ENCODE data around the gene IGFBP5.

DNA sequence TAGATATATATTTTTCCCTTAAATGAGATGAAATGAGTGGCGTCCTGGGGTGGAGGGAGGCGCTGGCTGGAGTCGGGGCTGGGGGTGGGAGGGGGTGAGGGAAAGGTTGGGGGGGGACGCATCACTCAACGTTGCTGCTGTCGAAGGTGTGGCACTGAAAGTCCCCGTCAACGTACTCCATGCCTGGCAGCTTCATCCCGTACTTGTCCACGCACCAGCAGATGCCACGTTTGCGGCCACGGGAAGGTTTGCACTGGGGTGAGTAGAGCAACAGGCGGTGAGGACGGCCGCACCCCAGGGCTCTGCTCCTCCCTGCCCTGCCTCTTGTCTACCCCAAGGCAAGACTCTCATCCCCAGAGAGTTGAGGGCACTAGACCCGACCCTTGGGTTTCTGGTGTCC, 18.7 kb downstream of the IGFBP5 start:
- TF ChIP-seq, protein P1, sequence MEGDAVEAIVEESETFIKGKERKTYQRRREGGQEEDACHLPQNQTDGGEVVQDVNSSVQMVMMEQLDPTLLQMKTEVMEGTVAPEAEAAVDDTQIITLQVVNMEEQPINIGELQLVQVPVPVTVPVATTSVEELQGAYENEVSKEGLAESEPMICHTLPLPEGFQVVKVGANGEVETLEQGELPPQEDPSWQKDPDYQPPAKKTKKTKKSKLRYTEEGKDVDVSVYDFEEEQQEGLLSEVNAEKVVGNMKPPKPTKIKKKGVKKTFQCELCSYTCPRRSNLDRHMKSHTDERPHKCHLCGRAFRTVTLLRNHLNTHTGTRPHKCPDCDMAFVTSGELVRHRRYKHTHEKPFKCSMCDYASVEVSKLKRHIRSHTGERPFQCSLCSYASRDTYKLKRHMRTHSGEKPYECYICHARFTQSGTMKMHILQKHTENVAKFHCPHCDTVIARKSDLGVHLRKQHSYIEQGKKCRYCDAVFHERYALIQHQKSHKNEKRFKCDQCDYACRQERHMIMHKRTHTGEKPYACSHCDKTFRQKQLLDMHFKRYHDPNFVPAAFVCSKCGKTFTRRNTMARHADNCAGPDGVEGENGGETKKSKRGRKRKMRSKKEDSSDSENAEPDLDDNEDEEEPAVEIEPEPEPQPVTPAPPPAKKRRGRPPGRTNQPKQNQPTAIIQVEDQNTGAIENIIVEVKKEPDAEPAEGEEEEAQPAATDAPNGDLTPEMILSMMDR (IDR thresholded peaks at IDR 0.05; ENCODE audit: low read depth, low read length), result no peak
- no peak for TF ChIP-seq EZH2phosphoT487 (IDR thresholded peaks at IDR 0.05; ENCODE audit: low read depth)
